Brain microvascular endothelial cell (primary cell): ENCODE measurements around the gene CCDC177.

Source experiments
- DNase-seq: peaks from one replicate; pipeline ENCODE4 v3.0.0-alpha.2; 2020
- H3K27ac ChIP-seq: fragments of 250-450 bp; sonication (Bioruptor Pico); 2 replicates; pipeline ENCODE4 v1.5.1; 2020; ENCODE audit warnings: mild to moderate bottlenecking, moderate library complexity
- H3K27me3 ChIP-seq: fragments of 250-450 bp; sonication (Bioruptor Pico); replicated peaks from 2 replicates; pipeline ENCODE4 v1.5.1; 2020; ENCODE audit warnings: mild to moderate bottlenecking
- H3K36me3 ChIP-seq: fragments of 250-450 bp; sonication (Bioruptor Pico); replicated peaks from 2 replicates; pipeline ENCODE4 v1.5.1; 2020; ENCODE audit warnings: mild to moderate bottlenecking
- H3K4me3 ChIP-seq: 2 replicates; pipeline ENCODE4 v1.5.1; 2011; ENCODE audit warnings: low read depth, mild to moderate bottlenecking, control low read depth, low read length, moderate library complexity
- in situ Hi-C: cut with HindIII; loops from 2 replicates; pipeline ENCODE4 v1.10.0; 2017; ENCODE audit warnings: low sequenced_read_pairs, low pct_ligation_motif_present
- TF ChIP-seq, protein P1 (sequence below): IDR thresholded peaks from 2 replicates; pipeline ENCODE4 v1.5.1; 2011; ENCODE audit warnings: low read depth, mild to moderate bottlenecking, moderate library complexity, low read length, control low read depth, inconsistent platforms; ENCODE audit errors: missing control alignments

The CCDC177 gene

DNA sequence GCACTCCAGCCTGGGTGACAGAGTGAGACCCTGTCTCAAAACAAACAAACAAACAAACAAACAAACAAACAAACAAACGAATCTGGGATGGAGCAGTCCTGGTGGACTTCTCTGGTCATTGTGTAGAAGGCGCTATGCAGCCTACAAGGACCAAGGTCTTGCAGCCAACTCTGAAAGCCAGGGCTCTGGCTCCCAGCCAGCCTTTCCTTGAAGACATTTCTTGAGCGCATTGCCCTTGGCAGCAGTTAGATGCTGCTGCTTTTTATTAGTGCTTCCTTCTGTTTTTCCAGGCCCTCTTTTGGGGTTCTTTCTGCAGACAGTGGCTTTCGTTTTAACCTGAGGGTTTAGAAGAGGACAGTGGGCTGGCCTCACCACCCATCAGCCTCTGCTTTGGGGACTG lies 20.2 kb downstream of the CCDC177 start:
- TF ChIP-seq, protein P1, sequence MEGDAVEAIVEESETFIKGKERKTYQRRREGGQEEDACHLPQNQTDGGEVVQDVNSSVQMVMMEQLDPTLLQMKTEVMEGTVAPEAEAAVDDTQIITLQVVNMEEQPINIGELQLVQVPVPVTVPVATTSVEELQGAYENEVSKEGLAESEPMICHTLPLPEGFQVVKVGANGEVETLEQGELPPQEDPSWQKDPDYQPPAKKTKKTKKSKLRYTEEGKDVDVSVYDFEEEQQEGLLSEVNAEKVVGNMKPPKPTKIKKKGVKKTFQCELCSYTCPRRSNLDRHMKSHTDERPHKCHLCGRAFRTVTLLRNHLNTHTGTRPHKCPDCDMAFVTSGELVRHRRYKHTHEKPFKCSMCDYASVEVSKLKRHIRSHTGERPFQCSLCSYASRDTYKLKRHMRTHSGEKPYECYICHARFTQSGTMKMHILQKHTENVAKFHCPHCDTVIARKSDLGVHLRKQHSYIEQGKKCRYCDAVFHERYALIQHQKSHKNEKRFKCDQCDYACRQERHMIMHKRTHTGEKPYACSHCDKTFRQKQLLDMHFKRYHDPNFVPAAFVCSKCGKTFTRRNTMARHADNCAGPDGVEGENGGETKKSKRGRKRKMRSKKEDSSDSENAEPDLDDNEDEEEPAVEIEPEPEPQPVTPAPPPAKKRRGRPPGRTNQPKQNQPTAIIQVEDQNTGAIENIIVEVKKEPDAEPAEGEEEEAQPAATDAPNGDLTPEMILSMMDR = no peak
- in situ Hi-C loops = no loop called here
- H3K27me3 ChIP-seq = peaks cover 3% of the 10 kb centered on the region
- no peak for DNase-seq
- no peak overlapping the region for H3K27ac ChIP-seq
- no peak overlapping the region for H3K4me3 ChIP-seq
- no peaks in the 10 kb centered on the region for H3K36me3 ChIP-seq

DNA sequence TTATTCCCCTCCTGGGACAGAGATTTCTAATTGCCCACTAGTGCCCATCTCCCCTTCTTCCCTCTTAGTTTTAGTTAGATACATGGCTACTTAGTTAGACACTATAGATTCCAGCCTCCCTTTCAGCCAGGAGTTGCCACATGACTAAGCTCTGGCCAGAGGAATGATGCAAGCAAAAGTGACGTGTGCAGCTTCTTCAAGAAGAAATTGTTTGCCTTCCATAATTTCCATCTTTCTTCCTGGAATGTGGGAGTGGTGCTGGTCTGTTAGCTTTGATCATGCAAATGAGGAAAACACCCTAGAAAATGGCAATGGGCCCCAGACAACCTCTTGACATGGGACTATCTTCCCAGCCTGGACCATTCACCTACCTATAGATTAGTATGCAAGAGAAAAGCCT lies 21.4 kb downstream of the CCDC177 start:
- no peak overlapping the region for H3K27ac ChIP-seq
- no peaks in the 10 kb centered on the region for H3K36me3 ChIP-seq
- H3K27me3 ChIP-seq = peaks cover 3% of the 10 kb centered on the region
- TF ChIP-seq, protein P1 = no peak
- in situ Hi-C loops = no loop called here
- no peak overlapping the region for H3K4me3 ChIP-seq
- peak; percentile 51 for DNase-seq

DNA sequence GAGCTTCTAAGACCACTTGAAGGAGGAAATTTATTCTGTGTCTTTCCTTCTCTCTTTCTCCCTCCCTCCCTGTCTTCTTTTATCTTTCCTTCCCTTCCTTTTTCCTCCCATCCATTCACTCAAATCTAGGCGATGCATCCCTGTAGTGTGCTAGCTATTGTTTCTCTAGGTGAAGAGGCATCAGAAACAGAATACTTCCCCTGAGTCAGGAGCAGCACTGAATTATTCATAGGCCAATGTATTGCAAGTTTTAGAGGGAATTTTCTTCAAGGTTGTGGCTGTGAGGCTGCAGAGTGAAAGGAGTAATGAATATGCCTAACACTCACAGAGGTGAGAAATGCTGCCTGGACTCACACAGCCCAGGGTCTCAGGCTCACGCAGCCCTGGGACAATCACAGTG lies 23.2 kb downstream of the CCDC177 start:
- Histone ChIP-seq H3K27ac (no peak overlapping the region), H3K36me3 (no peaks in the 10 kb centered on the region), H3K4me3 (no peak overlapping the region), H3K27me3 (peaks cover 3% of the 10 kb centered on the region)
- no peak for DNase-seq
- TF ChIP-seq, protein P1 = no peak
- in situ Hi-C loops = no loop called here

DNA sequence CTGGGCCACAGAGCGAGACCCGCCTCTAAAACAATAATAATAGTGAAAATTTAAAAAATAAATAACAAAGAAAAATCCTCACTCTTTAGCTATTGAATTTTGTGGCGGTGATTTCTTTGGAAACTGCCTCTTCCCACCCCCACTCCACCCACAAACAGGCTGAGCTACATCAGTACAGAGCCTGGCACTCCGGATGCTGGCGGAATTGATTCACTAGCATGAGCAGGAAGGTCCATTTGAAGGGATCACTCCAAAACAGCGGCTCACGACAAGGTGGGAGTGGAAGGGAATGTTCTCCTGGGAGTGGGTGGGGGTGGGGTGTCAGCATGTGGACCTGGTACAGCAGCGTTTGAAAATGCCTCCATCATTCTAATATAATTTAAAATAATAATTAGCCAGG lies 26.1 kb downstream of the CCDC177 start:
- H3K36me3 ChIP-seq = no peaks in the 10 kb centered on the region
- TF ChIP-seq, protein P1 = no peak
- no peak for DNase-seq
- in situ Hi-C loops = no loop called here
- no peak overlapping the region for H3K27ac ChIP-seq
- no peak overlapping the region for H3K4me3 ChIP-seq
- H3K27me3 ChIP-seq = peaks cover 3% of the 10 kb centered on the region

DNA sequence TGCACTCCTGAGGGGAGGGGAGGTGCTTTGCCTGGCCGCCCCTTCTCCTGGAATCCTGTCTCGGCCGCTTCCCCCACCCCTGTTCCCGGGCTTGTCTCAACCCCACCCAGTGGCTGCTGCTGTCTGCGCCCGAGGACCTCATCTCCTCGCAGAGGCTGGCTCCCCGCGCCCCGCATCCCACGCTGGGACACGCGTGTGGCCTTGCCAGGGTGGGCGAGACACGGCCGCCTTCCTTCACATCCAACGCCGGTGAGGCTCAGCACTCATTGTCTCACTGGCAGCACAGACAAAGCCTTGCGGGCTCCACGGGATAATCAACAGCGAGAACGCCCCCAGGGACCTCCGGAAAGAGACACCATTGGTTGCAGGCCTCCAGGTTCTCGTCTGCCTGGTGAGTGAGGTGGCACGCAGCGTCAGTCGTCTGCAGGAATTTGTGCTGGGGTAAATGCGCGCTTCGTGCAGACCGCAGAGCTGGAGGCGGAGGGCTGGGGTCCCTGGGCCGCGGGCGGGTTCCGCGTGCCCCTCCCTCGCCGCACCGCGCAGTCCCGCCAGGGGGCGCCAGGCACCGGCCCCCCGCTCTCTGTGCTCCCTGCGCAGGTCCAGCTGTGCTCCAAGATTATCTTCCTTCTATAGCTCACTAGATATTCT lies 26.8 kb downstream of the CCDC177 start:
- in situ Hi-C loops = no loop called here
- peak overlapping the region; percentile 34 for H3K4me3 ChIP-seq

More for the DNA sequence above, 26.8 kb downstream of the CCDC177 start:
- no peak overlapping the region for H3K27ac ChIP-seq
- H3K36me3 ChIP-seq = no peaks in the 10 kb centered on the region
- TF ChIP-seq, protein P1 = peak; percentile 64
- peaks cover 3% of the 10 kb centered on the region for H3K27me3 ChIP-seq
- DNase-seq = peak; percentile 14
